Stimulated activated CD4-positive, alpha-beta T cell treated with anti-CD3 and anti-CD28 coated beads, Interleukin-1b, Interleukin-23, amount 100 ng/mL, for 1 hour (primary cell): Measurements from ENCODE around the gene ZSWIM7.

ENCODE experiments used
- DNase-seq, 2 donors: peaks; one replicate each; pipeline ENCODE4 v3.0.0-alpha.2; 2020; ENCODE audit warnings: low read depth in 2 of 2

ZSWIM7 gene, protein sequence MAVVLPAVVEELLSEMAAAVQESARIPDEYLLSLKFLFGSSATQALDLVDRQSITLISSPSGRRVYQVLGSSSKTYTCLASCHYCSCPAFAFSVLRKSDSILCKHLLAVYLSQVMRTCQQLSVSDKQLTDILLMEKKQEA

DNA sequence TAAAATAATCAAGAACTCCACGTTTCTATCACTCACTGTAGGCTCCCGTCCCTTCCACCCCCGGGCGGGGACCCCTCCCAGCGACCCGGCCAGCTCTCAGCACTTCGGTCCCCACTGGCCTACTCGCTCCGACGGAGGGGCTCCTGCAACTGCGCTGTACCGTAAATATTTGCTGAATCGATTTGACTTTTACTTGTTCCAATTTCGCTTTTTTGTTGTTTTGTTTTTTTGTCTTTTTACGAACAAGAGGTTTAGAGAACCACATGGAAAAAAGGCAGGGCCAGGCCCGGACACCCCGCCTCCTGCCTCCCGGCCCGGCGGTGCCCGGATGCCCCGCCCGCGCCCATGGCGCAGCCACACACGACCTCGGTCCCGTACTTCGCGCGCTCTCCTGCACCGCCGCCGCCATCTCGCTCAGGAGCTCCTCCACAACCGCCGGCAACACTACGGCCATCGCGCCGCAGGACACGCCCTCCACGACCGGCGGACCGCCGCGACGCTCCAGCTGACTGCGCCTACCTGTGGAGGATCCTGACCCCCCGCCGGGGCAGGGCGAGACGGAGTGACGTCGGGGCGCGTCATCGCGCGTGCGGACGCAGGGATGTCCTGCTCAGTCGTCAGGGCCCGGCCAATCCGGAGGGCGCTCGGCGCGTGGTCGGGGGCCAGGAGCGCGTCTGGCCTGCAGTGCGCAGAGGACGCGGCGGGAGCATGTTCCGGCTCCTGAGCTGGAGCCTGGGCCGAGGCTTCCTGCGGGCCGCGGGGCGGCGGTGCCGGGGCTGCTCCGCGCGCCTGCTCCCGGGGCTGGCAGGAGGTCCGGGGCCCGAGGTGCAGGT, at the start of gene ZSWIM7, which contains the start of gene TTC19:
Gene ZSWIM7, minus strand, starts transcription at position 564 of the 833 bp plus-strand sequence. Its CDS starts 110 bp downstream, at position 454.
Gene TTC19, plus strand, starts transcription at position 684 of the 833 bp plus-strand sequence. Its CDS starts 25 bp downstream, at position 709.
- peak; percentile 68 to 83 for DNase-seq

- no peak for DNase-seq
These were observed 49.4 kb upstream of the ZSWIM7 start for GRCh38 chr17:16048811-16049449.

DNA sequence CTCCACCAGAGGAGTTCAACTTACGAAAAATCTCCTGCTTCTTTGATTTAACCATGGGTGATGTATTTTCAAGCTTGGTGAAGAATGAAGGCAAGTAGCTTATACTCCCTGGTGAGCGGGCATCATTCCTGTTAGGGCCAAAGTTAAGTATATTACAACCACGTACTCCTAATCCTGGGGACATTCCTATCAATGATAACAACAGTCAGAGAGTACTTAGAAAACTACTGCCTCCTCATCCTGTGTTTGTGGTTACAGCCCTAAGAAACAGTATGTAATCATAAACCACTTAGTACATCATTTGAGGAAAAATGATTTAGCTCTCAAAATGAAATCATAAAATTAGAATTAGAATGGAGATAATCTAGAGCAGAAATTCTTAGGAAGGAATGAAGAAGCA, 47.5 kb upstream of the ZSWIM7 start:
- DNase-seq, result no peak

- DNase-seq, result no peak
These were observed 45.0 kb upstream of the ZSWIM7 start for GRCh38 chr17:16044487-16044886.

DNA sequence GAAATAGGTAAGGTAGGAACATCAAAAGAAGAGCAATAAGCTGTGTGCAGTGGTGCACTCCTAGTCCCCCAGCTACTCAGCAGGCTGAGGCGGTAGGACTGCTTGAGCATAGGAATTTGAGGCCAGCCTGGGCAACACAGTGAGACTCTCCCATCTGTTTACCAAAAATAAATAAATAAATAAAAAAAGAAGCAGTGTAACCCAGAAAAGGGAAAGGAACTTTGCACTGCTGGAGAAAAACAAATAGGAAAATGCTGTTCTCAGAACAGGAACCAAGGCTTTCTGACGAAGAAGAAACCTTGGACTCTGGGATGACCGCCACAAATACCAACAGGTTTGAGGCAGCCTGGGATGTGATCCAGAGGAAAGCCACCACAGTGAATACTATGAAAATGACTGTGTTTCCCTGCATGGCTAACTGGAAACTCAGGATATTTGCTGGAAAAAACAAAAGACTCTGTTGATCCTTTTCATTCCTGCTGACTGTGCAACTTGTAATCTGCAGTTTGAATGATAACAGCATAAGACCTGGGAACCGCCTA, 41.3 kb upstream of the ZSWIM7 start:
- DNase-seq, result no peak

DNA sequence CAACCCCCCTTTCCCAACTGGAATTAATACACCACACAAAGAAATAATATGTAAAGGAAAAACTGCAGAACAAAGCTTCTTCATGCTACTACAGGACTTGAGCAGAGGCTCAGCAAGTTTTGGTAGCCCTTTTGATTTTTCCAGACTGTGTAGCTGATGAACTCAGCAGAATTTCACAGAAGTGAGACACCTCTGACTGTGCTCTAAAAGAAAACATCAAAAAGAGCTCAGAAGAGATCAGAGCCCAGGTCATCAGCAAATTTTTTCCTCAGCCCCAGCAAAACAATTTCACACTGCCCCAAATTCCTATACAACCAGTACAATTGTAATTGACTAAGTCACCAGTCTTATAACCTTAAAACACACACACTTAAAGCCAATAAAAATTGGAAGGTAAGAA, 38.1 kb upstream of the ZSWIM7 start:
- DNase-seq, result no peak

- no peak for DNase-seq
These were observed 36.8 kb upstream of the ZSWIM7 start for GRCh38 chr17:16036261-16036660.

GRCh38 chr17:16033729-16034349, 34.3 kb upstream of the ZSWIM7 start:
- DNase-seq, result no peak

DNA sequence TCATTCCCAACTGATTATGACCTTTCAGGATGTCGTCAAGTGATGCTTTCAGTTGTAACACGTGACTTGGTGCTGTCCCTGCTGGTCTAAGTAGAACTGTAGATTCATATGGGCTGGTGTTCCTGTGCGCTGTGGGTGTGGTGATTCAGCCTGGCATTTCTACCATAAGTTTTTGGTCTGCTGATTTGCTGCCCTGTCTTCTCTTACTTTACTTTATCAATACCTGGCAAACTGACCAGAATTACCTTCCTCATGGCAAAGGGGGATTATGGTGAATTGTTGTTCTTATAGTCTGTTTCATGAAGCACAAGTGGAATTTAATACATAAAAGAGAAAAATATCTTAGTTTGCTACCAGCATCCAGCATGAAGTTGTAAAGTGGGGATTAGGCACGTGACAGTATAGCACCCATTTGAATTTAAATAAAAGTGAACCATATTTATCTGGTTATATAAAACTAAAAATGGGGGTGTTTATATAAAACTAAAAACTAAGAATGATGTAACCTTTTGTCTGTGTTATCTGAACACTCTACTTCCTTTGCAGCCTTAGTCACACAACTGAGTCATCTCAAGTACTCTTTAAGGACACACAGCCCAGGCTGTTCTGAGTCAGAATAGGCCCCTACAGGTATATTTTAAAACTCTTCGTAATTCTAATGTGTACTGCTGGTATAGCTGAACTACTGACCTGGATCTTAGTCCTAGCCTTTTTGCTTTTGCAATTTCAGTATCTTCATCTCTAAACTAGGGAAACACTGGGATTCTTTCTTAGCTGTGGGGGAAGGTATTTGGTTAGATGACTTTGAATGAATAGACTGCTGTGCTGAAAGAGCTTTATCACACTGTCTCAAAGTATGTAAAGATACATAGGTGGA, 28.4 kb upstream of the ZSWIM7 start:
- peak in 1 of 2 donors; percentile 10 for DNase-seq

- no peak for DNase-seq
These were observed 27.4 kb upstream of the ZSWIM7 start for GRCh38 chr17:16026895-16027294.

DNA sequence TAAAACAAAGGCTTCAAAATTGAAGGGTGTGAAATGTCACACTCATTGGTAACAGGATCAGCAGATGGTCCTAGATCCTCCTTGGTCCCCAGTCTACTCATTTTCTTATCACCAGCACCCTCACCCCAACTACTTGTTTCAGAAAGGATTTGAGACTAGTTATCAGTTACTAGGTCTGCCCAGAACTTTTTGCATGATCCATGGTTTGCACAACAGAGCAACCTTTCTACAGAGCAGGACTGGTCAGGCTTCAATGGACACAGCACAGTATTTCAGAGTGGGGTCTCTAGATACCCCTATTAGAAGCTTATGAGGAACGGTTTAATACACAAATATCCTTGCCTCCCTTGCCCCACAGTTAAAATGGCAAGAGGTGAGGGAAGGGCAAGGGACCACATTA, 25.7 kb upstream of the ZSWIM7 start:
- no peak for DNase-seq

DNA sequence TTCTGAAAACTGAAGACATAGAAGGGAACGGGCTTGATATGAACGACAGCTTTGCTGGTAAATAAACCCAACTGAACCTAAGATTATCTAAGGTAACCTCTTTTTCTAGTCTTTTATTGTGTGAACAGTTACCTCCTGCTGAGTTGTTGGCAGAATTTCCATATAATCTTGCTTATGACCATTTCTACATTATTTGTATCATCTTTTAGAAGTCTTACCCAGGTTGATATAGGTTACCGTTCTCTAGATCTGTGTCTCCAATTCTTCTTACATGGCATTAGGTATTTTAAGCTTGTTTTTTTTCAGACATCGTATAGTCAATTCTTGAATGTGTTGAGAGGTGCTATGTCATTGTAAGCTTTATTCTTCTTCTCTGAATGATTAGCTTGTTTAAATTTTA, 24.4 kb upstream of the ZSWIM7 start:
- DNase-seq, result no peak

GRCh38 chr17:16019347-16019746, 19.8 kb upstream of the ZSWIM7 start:
- no peak for DNase-seq

DNA sequence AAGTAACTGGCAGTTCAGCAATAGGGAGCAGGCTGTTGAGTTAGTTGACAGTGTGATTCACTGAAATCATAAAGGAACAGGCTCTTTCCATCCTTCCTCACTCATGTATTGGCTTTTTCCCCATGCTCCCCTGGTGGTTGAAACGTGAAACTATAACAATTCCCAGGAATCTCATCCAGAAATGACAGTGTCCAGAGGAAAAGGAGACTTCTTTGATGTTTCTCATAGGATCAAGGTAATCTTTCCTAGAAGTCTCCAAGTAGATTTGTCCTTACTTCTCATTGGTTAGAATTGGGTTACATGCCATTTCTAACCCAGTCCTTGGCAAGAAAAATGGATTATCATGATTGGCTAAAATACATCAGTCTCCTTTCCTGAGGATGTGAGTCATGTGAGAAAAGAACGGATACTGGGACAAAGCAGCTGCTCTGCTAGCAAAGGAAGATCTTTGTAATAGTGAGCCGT, 14.5 kb upstream of the ZSWIM7 start:
- no peak for DNase-seq

DNA sequence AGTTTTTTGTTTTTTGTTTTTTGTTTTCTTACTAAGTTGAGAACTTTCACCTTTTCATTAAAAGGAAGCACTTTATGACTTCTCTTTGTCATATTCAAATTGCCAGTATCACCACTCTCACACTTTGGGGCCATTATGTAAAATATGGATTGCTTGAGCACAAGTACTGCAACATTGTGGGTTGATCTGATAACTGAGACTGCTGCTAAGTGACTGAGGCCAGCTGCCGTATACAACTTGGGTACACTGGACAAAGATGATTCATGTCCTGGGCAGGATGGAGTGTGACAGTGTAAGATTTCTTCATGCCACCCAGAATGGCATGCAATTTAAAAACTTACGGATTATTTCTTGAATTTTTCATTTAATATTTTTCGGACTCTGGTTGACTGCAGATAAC, 7.9 kb upstream of the ZSWIM7 start:
- no peak for DNase-seq

- DNase-seq, result no peak
These were observed 6.1 kb upstream of the ZSWIM7 start for GRCh38 chr17:16005636-16006035.

- DNase-seq, result no peak
These were observed 4.3 kb upstream of the ZSWIM7 start for GRCh38 chr17:16003841-16004240.

GRCh38 chr17:16002708-16003260, 3.3 kb upstream of the ZSWIM7 start:
- DNase-seq, result no peak

DNA sequence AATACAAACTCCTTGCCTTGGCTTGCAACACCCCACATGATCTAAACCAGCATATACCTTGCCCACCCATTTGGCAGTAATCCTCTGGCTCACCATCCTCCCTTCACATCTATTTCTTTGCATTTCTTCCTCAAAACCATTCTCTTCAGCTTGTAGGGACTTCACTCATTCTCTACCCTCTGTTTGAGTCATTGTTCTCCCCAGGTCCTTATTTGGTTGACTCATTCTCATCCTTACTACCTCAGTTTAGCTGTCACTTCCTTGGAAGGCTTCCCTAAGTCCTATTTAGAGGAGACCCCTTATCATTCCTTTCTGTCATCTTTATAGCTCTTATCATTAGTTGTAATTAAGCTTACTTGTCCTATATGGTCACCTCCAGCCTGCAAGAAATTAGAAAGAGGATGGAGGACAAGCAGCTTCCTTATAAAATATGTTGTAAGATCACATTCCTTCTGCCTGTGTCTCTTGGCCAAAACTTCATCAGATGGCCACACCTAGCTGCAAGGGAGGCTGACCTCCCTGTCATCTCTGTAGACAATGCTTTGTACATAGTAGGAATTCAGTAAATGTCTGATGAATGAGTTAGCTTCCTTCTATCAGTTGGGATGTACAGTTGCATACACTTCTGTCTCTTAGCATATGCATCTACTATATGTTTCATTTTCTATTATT, 1.9 kb upstream of the ZSWIM7 start:
- DNase-seq, result no peak
